ENCODE measurements around the gene SPRR2E.

GRCh38 chr1:153113416-153113815, 19.1 kb upstream of the SPRR2E start, which contains the start of gene SPRR2F:
- TF ChIP-seq CTCF (IDR thresholded peaks at IDR 0.05; ENCODE audit: control extremely low read depth in 1 of 3, insufficient read depth in 1 of 3, low read depth in 1 of 3, low read length in 3 of 3) (no peak), PHF8 (conservative IDR thresholded peaks at IDR 0.05; ENCODE audit: low read depth, low read length) (no peak), SUZ12 (IDR thresholded peaks at IDR 0.05; ENCODE audit: low read length) (no peak), KDM1A (IDR thresholded peaks at IDR 0.05; ENCODE audit: borderline replicate concordance, low read length) (no peak), MAFK (IDR thresholded peaks at IDR 0.05; ENCODE audit: low read depth, low read length) (no peak), EZH2 (IDR thresholded peaks at IDR 0.05; ENCODE audit: low read depth, low read length, severe bottlenecking) (no peak), YY1 (IDR thresholded peaks at IDR 0.05; ENCODE audit: low read depth, low read length) (no peak), SP2 (IDR thresholded peaks at IDR 0.05; ENCODE audit: low read length) (no peak), SIX5 (IDR thresholded peaks at IDR 0.05; ENCODE audit: low read depth, low read length) (no peak)
- TF ChIP-seq, protein P1, sequence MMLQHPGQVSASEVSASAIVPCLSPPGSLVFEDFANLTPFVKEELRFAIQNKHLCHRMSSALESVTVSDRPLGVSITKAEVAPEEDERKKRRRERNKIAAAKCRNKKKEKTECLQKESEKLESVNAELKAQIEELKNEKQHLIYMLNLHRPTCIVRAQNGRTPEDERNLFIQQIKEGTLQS (IDR thresholded peaks at IDR 0.05; ENCODE audit: insufficient read depth, low read depth, low read length), result no peak
- TF ChIP-seq, protein P2, sequence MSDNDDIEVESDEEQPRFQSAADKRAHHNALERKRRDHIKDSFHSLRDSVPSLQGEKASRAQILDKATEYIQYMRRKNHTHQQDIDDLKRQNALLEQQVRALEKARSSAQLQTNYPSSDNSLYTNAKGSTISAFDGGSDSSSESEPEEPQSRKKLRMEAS (IDR thresholded peaks at IDR 0.05), result no peak

All from H1 (cell line).